ENCODE results near the gene OR56A4.

DNA sequence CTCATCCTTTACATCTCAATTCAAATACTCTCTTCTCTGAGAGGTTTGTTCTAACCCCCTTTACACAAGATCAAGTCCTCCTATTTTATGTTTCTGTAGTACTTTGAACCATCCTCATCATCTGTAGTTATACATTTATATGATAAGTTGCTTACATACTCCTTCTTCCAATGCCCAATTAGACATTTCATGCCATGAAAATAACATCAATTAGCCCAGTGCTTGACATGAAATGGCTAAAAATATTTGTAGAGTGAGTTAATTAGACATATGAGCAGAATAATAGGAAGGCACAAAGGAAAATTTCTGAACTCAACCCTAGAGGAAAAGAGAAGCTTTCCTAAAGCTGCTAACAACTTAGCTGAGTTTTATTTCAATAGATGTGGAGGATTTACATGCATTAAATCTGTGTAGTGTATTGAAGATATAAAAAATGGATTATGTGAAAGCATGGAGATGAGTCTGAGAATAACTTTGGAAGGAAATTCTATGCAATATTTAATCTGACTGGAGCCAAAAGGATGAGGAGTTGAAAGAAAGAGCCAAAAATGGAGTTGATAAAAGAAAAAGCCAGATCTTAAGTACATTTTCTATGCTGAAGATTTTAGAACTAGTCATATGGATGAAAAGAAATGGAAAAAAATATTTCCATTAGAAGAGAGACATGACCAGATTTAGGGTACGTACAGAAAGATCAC lies 24.1 kb upstream of the OR56A4 start, which contains the start of gene OR56A1:
- TF ChIP-seq, protein P1, sequence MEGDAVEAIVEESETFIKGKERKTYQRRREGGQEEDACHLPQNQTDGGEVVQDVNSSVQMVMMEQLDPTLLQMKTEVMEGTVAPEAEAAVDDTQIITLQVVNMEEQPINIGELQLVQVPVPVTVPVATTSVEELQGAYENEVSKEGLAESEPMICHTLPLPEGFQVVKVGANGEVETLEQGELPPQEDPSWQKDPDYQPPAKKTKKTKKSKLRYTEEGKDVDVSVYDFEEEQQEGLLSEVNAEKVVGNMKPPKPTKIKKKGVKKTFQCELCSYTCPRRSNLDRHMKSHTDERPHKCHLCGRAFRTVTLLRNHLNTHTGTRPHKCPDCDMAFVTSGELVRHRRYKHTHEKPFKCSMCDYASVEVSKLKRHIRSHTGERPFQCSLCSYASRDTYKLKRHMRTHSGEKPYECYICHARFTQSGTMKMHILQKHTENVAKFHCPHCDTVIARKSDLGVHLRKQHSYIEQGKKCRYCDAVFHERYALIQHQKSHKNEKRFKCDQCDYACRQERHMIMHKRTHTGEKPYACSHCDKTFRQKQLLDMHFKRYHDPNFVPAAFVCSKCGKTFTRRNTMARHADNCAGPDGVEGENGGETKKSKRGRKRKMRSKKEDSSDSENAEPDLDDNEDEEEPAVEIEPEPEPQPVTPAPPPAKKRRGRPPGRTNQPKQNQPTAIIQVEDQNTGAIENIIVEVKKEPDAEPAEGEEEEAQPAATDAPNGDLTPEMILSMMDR (IDR thresholded peaks at IDR 0.05) = no peak
- TF ChIP-seq POLR2A (IDR thresholded peaks at IDR 0.05) = no peak

Data from right lobe of liver (tissue), 4 donors.